NCI-H2171 (cell line): ENCODE results near the gene FERMT3.
"Not testable (repeated sequence)": the region's sequence is repeated elsewhere in the genome, so short reads cannot be mapped to it uniquely, and the experiment has no call there.

Source experiments
- DNase-seq: peaks from one replicate; lab custom pipeline; 2025; lab: John Stamatoyannopoulos, UW

The FERMT3 gene

DNA sequence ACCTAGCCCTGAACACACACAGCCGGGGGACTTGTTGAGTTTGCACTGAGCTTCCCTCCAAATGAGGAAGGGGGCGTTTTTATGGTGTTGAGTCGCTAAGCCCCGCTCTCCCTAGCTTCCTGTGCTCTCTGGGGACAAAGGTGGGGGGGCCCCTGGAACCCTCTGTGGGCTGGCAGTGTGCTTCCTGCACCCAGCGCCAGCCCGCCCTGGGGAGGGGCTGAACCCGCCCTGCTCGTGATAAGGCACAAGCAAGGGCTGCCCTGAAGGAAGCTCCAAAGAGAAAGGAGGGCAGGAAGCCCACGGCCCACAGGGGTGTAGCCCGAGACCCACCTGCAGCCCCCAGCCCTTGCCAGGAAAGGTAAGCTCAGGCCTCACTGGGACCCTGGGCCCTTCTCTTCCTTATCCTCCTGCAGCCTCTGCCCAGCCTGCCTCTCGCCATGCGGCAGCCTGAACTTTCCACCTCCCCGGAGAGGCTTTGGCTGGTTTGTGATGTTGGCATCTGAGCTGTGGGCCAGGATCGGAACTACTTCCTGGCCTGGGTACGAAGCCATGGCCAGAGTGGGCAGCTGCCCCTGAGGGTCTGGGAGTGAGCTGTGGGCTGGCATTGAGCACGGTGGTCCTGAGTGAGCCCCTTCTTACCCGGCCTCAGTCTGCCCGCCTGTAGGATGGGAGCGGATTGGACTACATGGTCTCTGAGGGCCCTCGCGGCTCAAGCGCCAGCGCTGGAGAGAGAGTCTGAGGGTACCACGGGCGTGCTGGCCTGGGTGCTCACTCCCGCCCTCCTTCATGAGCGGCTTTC lies at the start of gene FERMT3:
Gene FERMT3, plus strand, starts transcription at position 265 of the 799 bp plus-strand sequence. CDS start 644 bp downstream, outside the sequence.
- DNase-seq = no peak

DNA sequence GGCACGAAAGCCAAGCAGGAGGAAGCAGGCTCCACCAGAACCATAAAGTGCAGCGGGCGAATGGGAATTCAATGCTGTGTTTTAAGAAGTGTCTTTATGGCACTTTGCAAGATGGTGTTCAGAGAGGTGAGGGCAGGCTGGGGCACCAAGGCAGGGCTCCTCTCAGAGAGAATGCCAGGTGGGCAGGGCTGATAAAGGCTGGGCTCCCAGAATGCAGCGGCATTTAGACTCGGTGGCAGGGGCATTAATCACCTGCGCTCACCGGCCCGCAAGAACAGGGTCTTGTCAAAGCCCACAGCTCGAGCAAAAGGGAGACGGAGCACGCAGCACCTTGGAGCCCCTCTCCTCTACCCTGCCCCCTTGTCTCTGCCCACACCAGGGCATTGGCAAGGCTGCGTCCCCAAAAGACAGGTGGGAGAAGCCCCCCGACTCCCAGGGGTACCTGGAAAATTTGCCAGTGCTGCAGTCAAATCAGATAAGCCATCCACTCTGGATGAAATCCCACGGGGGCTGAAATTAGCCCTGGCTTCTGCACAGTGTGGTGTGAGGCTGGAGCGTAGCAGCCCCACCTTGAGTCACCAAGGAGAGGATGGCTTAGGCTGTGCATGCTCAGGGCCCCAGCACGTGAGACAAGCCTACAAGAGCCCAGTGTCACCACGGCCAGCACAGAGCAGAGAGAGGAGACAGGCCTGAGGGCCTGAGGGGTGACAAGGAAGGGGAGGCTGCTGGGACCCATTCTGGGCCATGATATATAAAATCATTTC lies 48.7 kb upstream of the FERMT3 start:
- no peak for DNase-seq

DNA sequence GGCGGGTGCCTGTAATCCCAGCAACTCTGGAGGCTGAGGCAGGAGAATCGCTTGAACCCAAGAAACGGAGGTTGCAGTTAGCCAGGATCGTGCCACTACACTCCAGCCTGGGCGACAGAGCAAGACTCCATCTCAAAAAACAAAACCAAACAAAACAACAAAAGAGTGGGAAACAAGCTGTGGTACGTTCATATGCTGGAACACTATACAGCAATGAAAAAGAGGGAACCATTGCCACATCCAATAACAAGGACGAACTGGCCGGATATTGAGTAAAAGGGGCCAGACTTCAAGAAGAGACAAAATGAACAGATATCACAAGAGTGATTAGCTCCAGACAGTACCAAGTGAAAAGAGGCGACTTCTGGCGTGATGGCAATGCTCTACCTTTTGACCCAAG lies 45.5 kb upstream of the FERMT3 start:
- no peak for DNase-seq

DNA sequence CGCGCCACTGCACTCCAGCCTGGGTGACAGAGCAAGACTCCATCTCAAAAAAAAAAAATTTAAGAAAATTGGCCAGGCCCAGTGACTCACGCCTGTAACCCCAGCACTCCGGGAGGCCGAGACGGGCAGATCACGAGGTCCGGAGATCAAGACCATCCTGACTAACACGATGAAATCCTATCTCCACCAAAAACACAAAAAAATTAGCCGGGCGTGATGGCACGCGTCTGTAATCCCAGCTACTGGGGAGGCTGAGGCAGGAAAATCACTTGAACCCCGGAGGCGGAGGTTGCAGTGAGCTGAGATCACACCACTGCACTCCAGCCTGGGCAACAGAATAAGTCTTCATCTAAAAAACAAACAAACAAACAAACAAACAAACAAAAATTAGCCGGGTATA lies 43.8 kb upstream of the FERMT3 start:
- not testable (repeated sequence) for DNase-seq

DNA sequence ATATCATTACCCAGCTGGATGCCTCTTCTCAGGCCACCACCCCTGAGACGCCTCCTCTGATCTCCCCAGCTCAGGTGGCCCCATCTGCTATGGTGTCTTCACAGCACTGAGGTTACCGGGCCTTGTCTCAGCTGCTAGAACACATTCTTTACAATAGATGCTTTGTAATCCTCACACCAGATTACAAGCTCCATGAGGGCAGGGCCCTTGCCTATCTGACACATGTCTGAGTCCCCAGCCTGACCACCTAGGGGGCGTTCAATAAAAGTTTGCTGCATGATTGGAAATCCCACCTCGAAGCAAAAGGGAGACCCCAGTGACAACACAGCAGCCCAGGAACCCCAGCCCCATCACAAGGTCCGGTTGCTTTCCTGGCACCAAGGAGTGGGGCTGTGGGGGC lies 42.6 kb upstream of the FERMT3 start:
- DNase-seq = no peak

DNA sequence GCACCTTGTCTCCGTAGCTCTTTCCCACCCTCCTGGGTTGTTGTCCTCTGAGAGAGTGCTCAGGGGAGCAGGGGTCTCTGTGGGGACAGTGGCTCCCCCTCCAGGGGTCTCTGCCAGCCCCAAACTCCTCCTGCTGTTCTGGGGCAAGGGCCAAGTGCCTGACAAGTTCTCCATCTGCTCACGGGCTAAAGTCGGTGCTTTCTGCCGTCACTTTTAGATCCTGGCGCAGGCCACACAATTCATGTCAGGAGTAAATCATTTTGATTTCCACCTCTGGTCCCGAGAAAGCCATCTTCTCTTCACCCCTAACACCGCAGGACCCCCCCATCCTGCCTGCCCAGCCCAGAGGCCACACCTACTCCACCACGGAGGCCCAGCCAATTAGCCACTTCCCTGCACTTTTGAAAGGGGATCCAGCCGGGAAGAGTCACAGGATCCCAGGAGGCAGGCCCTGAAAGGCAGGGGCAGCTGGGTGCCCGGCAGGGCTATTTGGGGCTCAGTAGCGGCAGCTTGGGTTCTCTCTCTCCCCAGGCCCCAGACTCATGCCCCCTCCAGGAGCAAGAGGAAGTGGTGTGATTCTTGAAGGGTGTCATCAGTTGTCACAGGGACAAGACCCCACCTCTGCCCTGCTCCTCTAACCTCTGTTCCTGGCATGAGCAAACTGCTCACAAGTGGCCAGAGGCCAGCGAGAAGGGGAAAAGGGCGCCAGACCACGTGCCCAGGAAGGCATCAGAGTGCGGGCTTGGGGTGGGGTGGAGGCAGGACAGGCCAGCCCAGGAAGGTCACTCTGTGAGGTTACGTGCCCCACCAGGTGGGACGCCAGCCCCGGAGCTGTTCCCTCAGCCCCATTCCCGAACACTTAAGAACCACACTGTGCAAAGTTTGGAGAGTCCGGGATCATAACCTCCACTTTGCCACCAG lies 41.9 kb upstream of the FERMT3 start:
- DNase-seq = no peak

DNA sequence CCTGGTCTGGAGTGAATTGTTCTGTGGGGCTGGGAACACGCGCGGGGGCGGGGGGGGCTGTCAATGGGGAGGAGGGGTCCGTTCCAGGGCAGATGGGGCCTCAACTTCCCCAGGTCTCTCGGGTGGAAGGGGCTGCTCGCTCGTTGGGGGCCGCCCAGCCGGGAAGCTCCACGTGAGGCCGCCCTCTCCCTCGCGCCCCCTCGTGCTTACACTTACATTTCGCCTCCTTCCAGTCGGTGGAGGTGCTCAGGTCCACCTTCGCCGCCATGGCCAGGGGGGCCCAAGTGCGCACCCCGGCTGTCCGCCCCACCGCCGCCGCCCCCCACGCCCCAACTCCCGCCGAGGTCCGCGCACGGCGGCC lies 41.1 kb upstream of the FERMT3 start:
- peak; percentile 30 for DNase-seq

DNA sequence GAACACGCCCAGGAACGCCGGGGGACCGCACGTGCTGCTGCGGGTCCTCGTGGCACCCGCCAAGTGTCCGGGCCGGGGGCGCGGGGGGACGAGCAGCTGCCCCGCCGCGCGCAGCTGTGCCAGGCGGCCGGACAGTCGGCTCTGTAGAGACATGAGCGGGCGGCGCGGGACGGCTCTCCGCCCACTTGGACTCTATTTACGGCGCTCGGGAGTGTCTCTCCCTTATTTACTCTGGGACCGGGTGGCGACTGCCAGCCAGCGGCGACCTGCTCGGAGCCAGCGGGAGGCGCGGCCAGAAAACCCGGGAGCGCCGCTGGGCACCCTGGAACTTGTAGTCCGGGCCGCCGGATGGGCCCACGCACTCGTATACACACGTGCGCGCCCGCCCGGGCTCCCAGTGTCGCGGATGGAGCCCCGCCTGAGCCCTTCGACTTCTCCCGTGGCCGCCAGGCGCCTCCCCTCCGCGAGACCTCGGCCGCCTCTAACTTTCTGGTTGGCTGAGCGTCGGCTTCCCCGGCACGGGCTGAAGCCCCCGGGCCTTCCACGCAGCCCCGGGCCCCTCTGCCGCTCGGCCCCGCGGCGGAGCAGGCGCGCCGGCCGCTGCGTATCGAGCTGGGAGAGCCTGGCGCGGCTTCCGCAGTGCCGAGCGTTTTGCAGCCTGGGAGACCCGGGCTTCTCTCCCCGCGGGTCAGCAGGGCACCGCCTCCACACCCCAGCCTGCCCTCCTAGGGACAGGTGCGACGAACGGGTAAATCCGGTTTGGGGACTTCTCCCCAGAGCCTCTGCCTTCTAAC lies 40.5 kb upstream of the FERMT3 start, which contains the start of gene MACROD1:
Gene MACROD1, minus strand, starts transcription at position 272 of the 794 bp plus-strand sequence. Its CDS starts 119 bp downstream, at position 153.
- peak; percentile 84 for DNase-seq

DNA sequence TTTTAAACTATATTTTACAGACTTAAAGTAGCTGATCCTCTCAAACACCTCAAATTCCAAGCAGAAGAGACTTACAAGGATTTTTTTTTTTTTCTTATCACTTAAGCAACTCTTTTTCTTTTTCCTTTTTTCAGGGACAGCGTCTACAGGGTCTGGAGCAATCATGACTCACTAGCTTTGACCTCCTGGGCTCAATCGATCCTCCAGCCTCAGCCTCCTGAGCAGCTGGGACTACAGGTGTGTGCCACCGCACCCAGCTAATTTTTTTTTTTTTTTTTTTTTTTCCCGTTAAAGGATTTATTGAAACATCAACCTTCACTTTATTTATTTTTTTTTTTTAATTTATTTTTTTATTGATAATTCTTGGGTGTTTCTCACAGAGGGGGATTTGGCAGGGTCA lies 36.1 kb upstream of the FERMT3 start:
- DNase-seq = no peak

DNA sequence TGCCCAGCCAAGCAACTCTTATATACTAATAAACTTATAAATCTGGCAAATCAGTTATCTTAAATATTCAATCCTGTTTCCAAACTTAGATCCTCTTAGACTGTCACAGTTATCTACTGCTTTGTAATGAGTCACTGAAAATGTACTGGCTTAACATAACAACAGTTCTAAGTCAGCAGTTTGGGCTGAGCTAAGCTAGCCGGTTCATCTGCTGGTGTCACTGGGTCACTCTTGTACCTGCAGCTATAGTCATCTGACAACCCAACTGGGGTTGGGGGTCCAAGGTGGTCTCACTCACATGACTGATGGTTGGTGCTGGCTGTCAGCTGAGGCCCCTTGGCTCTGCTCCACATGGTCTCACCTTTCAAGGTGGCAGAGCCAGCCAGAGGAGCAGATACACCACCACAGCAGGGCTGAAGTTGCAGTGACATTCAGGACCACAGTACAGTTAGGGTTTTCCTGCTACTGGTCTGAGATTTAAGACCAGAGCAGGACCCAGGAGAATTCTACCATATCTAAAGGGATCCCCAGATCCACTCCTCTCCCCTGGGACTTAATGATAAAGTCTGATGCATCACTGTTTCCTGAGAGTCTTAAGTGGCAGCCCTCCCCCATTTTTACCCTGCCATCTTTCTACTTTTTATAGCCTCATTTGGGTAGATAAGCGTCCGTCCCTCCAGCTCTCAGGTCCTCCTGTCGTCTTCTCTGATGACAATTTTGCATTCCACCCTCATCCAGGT lies 32.7 kb upstream of the FERMT3 start:
- DNase-seq = no peak

DNA sequence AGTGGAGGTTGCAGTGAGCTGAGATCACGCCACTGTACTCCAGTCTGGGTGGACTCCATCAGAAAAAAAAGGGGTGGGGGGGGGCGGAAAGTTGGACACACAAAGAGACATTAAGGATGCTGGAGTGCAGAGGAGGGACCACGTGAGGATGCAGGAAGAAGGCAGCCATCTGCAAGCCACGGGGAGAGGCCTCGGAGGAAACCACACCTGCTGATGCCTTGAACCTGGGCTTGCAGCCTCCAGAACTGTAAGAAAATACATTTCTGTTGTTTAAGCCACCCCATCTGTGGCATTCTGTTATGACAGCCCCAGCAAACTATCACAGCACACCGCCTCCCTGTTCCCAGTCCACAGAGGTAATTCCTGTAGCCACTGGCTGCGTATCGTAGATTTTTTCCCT lies 29.8 kb upstream of the FERMT3 start:
- no peak for DNase-seq

DNA sequence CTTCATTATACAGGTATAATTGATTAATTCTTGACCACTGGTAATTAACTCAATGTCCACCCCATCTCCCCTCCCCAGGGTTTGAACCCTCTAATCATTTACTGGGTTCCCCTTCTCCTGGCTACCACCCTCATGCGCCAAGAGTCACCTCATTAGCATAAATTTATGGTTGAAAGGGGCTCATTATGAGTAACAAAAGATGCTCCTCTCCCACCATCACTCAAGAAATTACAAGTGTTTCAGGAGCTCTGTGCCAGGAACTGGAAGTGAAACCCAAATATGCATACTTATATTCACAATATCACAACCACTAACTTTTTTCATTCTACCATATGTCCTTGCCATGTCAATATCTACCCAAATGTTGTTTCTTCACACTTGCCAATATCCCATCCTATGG lies 28.3 kb upstream of the FERMT3 start:
- DNase-seq = no peak

DNA sequence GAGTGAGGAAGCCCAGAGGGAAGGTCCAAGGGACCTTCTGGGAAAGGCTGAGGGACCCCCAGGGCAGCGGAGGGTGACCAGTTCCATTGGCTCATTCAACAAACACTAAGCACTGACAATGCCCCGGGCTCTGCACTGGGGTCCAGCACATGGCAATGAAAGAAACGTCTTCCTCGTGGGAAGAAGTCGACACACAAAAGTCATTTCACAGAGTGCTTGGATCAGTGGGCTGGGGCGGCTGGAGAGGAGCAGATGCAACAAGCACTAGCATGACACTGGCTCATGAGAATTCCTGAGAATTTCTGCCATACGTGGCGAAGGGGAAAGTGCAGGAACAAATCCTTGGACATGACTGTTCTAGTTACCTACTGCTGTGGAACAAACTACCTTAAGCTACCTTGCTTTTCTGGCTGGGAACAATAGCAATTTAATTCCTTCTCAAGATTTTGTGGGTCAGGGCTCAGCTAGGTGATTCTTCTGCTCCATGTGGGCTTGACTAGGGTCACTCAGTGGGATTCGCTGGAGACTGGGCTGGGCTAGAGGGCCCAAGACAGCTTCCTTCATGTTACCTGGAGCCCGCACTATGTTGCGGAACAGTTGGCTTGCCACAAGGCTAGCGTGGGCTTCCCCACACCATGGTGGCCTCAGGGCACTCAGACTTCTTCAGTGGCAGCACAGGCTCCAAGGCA lies 27.4 kb upstream of the FERMT3 start:
- no peak for DNase-seq

DNA sequence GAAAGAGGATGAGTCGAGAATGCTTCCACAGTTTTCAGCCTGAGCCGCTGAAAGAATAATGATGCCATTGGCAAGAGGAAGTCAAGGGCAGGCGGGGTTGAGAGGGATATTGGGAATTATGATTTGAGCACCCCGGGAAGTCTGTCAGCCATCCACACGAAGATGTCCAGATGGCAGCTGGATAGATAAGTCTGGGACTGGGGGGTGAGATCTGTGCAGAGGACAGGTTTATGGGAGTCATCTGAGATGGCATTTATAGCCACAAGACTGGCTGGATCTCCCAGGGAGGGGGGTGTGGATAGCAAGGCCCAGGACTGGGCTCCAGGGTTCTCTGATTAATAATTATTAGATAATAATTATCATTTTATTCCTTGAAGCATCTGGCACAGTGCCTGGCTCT lies 25.6 kb upstream of the FERMT3 start:
- DNase-seq = no peak

DNA sequence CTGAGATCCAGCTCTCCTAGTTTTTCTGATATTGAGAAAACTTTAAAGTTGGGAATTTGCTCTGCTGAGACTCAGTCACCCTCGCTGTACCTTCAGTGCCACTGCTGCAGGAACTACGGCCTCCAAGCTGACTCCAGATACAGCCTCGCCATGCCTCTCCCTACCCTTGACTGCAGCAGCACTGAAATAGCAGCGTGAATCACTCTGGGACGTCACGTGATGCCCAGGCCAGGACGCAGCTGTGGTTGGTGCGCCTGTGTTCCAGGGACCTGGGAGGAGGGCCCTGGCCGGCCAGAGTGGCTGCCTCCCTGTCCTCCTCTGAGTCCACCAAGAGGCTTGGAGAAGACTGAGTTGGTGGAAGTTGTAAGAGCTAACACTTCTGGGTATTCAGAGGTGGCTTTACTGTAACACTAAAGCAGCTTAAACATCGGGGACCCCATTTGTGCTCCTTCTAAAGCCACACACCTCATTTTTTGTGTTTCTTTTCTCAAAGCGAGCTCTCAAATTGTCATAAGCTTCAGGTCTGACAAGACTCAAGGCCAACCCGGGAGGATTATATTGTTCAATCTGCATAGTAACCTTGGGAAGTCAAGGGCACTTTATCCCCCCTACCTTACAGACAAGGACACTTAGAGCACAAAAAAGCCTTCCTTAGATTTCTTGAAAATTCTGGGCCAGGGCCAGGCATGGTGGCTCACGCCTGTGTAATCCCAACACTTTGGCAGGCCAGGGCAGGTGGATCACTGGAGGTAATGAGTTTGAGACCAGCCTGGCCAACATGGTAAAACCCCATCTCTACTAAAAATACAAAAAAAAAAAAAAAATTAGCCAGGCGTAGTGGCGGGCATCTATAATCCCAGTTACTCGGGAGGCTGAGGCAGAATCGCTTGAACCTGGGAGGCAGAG lies 24.8 kb upstream of the FERMT3 start:
- peak; percentile 47 for DNase-seq

DNA sequence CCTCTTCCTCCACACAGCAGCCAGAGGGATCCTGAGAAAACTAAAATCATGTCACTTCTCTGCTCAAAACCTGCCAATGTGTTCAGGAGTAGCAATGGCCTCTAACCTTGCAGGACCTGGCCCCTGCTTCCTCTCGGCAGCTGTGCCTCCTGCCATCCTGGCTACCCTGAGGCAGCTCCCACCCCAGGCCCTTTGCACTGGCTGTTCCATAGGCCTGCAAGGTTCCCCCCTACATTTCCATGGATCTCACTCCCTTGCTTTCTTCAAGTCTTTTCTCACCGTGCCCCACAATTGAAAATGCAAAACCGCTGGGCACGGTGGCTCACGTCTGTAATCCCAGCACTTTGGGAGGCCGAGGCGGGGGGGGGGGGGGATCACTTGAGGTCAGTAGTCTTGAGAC lies 22.6 kb upstream of the FERMT3 start:
- DNase-seq = no peak

DNA sequence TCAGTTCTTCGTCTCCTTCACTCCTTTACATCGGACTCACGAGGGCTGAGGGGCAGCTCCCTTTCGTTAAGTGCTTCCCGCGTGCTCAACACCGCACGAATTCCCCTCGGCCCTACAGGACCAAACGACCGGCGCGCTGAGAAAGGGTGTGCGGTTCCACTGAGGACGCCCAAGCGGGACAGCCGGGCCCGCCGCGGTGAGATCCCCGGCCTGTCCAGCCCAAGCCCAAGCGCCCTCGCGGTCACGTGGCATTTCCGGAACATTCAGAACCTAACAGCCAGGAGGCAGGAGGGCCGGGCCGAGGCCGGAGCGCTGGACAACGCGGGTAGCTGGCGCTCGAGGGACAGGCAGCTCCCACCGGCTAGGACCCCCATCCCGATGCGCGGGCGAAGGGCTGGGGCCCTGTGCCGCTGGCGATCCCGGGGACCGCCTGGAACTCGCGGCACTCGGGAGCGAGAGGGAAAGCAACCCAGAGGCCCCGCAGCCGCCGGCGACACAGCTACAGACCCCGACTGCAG lies 21.3 kb upstream of the FERMT3 start:
- DNase-seq = peak; percentile 31

DNA sequence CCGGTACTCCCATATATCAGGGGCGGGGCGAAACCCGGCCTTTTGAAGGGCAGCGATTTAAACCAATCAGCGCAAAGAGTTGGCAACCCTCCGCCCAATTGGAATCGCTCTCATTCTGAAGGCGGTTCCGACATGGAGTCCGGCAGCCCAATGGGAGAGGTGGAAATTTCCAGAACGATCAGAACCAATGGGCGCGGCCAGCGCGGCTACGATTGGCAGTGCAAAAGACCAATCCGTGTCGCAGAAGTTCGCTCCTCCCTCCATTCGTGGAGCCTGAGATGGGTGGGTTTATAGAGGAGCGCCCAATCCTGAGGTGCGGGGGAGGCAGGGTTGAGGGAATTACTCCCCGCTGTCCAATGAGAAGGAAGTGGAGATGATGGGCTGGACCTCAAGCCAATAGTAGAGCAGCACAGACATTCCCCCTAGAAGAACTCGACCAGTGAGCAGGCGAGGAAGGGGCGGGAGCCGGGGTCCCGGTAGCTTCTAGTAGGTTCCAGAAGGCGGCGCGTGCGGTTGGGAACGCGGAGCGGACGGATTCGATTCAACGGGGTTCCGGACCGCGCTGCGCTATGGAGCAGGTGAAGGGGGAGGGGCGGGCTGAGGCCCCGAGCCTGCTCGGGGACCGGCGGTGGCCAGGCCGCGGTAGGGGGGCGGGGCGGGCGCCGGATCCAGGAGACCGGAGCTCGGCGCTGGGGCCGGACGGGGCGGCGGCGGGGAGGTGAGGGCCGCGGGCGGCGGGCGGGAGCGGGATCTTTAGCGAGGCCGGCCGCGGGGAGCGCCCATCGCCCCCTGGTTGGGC lies 20.6 kb upstream of the FERMT3 start, which contains the start of gene STIP1:
Gene STIP1, plus strand, starts transcription at position 479 of the 799 bp plus-strand sequence. Its CDS starts 91 bp downstream, at position 570.
- peak; percentile 100 for DNase-seq
